K562 (cell line): ENCODE results near the gene CHD2. TPM values are rescaled to one million over a fixed set of nuclear protein-coding genes. Genes with fewer than 3 reads are reported as not detected.
A peak's percentile ranks its signal among the peaks of the same experiment; 100 is the strongest.

ENCODE experiments used
- ATAC-seq: fragments of 200-7000 bp; cut with Tn5 transposase; 3 replicates; pipeline ENCODE4 v1.9.1; 2020; ENCODE audit warnings: moderate library complexity
- BruUV-seq: library from RNA; stranded (reverse); fragments of 400-500 nt; replicated peaks from 2 replicates; lab custom pipeline; 2021; lab: Mats Ljungman, UMichigan
- CTCF ChIA-PET: fragments of 300-600 bp; formaldehyde crosslinking; extraction: SDS; loops from one replicate; lab custom pipeline; 2021; ENCODE audit warnings: low intra/inter-chr PET ratio; lab: Yijun Ruan, JAX
- POLR2A ChIA-PET: fragments of 300-600, 350-650 bp; sonication (Branson Sonifier 250); formaldehyde crosslinking; extraction: SDS; loops from one replicate; lab custom pipeline; 2021; ENCODE audit warnings: antibody characterized with exemption, inconsistent platforms; lab: Yijun Ruan, JAX
- DNase-seq, 4 experiments: peaks; one replicate each; pipeline versions ENCODE4 v3.0.0 to v3.0.0-alpha.2; 2011 to 2018; ENCODE audit warnings: low spot score in 3 of 4, mixed read lengths in 3 of 4; ENCODE audit errors: extremely low read depth in 1 of 4
- FAIRE-seq: peaks from 2 replicates; lab custom pipeline; 2011; peaks lifted over from hg19 to GRCh38; lab: Jason Lieb, UNC
- H2AFZ ChIP-seq: 2 replicates; pipeline ENCODE4 v1.6.0; 2011; ENCODE audit warnings: low read depth, low read length, control low read depth, inconsistent platforms
- H3K27ac ChIP-seq: fragments of 200-600 bp; 3 replicates; pipeline ENCODE4 v1.8.0; 2011; ENCODE audit warnings: low read depth, mild to moderate bottlenecking, control low read depth, inconsistent platforms, low read length, moderate library complexity, mixed read lengths; ENCODE audit errors: extremely low read depth
- H3K27me3 ChIP-seq, 2 experiments: fragments of 300-600 bp in 1 of 2; 2 replicates in 1 of 2; 3 replicates in 1 of 2; pipeline versions ENCODE4 v1.6.0 to v1.8.0; 2011; ENCODE audit warnings: inconsistent platforms in 2 of 2, low read length in 2 of 2, mild to moderate bottlenecking in 1 of 2, mixed read lengths in 1 of 2, moderate library complexity in 1 of 2; ENCODE audit not compliant: control insufficient read depth in 2 of 2, insufficient read depth in 2 of 2
- H3K36me3 ChIP-seq: fragments of 300-600 bp; 3 replicates; pipeline ENCODE4 v1.8.0; 2011; ENCODE audit warnings: mild to moderate bottlenecking, low read length, inconsistent platforms; ENCODE audit not compliant: control insufficient read depth, insufficient read depth
- H3K4me1 ChIP-seq, 2 experiments: fragments of 200-600 bp in 1 of 2; replicated peaks in 1 of 2; 2 replicates in 1 of 2; 3 replicates in 1 of 2; pipeline versions ENCODE4 v1.5.1 to v1.8.0; 2011; ENCODE audit warnings: inconsistent platforms in 2 of 2, low read length in 2 of 2, mild to moderate bottlenecking in 1 of 2, mixed read lengths in 1 of 2, moderate library complexity in 1 of 2; ENCODE audit not compliant: control insufficient read depth in 2 of 2, insufficient read depth in 2 of 2
- H3K4me2 ChIP-seq: 2 replicates; pipeline ENCODE4 v1.6.1; 2011; ENCODE audit warnings: low read length, control low read depth, inconsistent platforms, mixed read lengths; ENCODE audit not compliant: insufficient read depth
- H3K4me3 ChIP-seq: fragments of 200-600 bp; sonication (generic), shearing (Covaris generic); 2 replicates; pipeline ENCODE4 v1.5.1; 2016; ENCODE audit warnings: control low read depth, inconsistent platforms
- H3K79me2 ChIP-seq: fragments of 200-600 bp; 3 replicates; pipeline ENCODE4 v1.8.0; 2011; ENCODE audit warnings: low read length, inconsistent platforms; ENCODE audit not compliant: control insufficient read depth, insufficient read depth
- H3K9ac ChIP-seq, 2 experiments: 2 replicates each; pipeline versions ENCODE4 v1.6.0 to v1.6.1; 2011; ENCODE audit warnings: low read depth in 2 of 2, low read length in 2 of 2, control low read depth in 1 of 2, inconsistent platforms in 1 of 2, mild to moderate bottlenecking in 1 of 2, mixed read lengths in 1 of 2; ENCODE audit not compliant: insufficient read depth in 1 of 2
- H3K9me1 ChIP-seq: one replicate; pipeline ENCODE4 v1.6.0; 2011; ENCODE audit warnings: inconsistent platforms, mild to moderate bottlenecking, low read length, moderate library complexity; ENCODE audit not compliant: control insufficient read depth, insufficient read depth
- H3K9me3 ChIP-seq: replicated peaks from 2 replicates; pipeline ENCODE4 v1.5.1; 2011; ENCODE audit warnings: low read depth, low read length, inconsistent platforms; ENCODE audit not compliant: control insufficient read depth, insufficient read depth
- H4K20me1 ChIP-seq: replicated peaks from 2 replicates; pipeline ENCODE4 v1.6.1; 2011; ENCODE audit warnings: low read length, inconsistent platforms, mixed read lengths; ENCODE audit not compliant: control insufficient read depth, insufficient read depth
- IRF1 ChIP-seq: sonication (generic); formaldehyde crosslinking; IDR thresholded peaks from 2 replicates; pipeline ENCODE4 v1.8.0; 2022; ENCODE audit warnings: missing genetic modification reagents, mild to moderate bottlenecking, borderline replicate concordance
- POLR2G ChIP-seq: fragments of 200-400 bp; formaldehyde crosslinking; IDR thresholded peaks from 2 replicates; pipeline ENCODE4 v1.6.1; 2017; ENCODE audit warnings: low read depth, mild to moderate bottlenecking, antibody characterized with exemption, low read length, moderate library complexity
- WGBS: fragments of 100-300 bp; shearing (Covaris generic); methylation state at CpG from one replicate; pipeline ENCODE4 v1.1.6; 2016; ENCODE audit warnings: low coverage, mixed read lengths; ENCODE audit not compliant: insufficient coverage; ENCODE audit errors: missing lambda C conversion rate; 5-methylcytosine and 5-hydroxymethylcytosine counted together
- in situ Hi-C: fragments of 300-500 bp; cut with MboI; formaldehyde crosslinking; loops from 4 replicates; pipeline ENCODE4 v1.15.0; 2018; ENCODE audit warnings: inconsistent platforms, mixed read lengths
- intact Hi-C: fragments of 100-400 bp; cut with micrococcal nuclease; formaldehyde crosslinking; loops from 2 replicates; pipeline ENCODE4 v1.14.2; 2022
- polyA plus RNA-seq, 8 experiments: library from polyadenylated mRNA; depleted of rRNA in 4 of 8; stranded (reverse) in 5 of 8; unstranded in 3 of 8; fragments of >200 nt; fragmentation: Nextera tagmentation in 2 of 8; fragmentation: Illumina TruSeq in 1 of 8; extraction: Ambion mirVana in 2 of 8; extraction: Trizol in 1 of 8; gene quantifications; 2 replicates each; pipeline versions ENCODE4 v1.2.1 to v1.2.3, GENCODE V29; 2011 to 2014; ENCODE audit warnings: inconsistent platforms in 1 of 8, missing spikeins in 1 of 8
- total RNA-seq, 7 experiments: library from RNA; depleted of rRNA in 6 of 7; stranded (reverse); fragments of >200 nt in 6 of 7; fragmentation: Illumina TruSeq in 2 of 7; extraction: Trizol in 2 of 7; gene quantifications; 2 replicates each; pipeline versions ENCODE4 v1.2.1 to v1.2.3, GENCODE V29; 2011 to 2021; ENCODE audit warnings: low replicate concordance in 1 of 7

CHD2 gene
- total and polyA plus RNA-seq, 9 of the 15 experiments (the other 6 are each of a cell fraction or from before 2014, with no cell fraction given) = 38.9 to 70.8 (median 56.2) TPM

DNA sequence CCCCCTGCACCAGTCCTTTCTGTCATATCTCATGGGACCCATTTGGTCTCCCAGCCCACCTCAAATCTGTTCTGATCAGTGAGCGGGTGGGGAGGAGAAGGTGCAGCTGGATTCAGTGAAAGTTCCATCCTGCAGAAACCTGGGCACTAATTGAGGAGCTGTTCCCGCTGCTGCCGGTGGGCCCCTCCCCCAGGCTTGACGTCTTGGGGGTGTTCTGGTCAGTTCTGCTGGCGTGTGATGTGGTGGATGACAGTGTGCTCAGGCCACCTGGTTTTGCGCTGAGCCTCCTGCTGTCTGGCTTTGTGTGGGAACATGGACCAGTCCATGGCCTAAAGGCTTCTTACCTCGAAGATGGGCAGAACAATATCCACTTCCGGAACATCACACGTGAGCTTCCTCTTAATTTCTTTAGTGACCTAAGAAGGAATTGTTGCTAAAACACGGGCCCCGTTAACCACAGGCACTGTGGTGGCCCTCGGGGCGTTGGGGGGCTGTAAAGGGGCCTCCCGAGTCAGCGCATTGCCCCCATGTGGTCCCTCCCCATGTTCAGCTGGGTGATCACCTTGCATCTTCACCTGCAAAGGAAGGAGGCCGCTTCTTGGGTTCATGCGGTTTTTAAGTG, 129.2 kb downstream of the CHD2 start:
- WGBS = 47% methylated on average over 14 of the region's 17 CpGs
- Histone ChIP-seq H2AFZ (no peak overlapping the region), H3K79me2 (no peaks in the 10 kb centered on the region), H3K9me3 (no peaks in the 10 kb centered on the region), H3K4me2 (no peak overlapping the region), H3K27me3 (no peaks in the 10 kb centered on the region), H3K4me3 (no peak overlapping the region), H3K4me1 (peaks cover 0 to 20% of the 10 kb centered on the region in 2 experiments; a peak in 2 of 5 replicates), H3K9me1 (no peaks in the 10 kb centered on the region), H4K20me1 (peaks cover 22% of the 10 kb centered on the region), H3K9ac (no peak overlapping the region), H3K27ac (no peak overlapping the region), H3K36me3 (peaks cover 36% of the 10 kb centered on the region)
- POLR2A ChIA-PET = interaction anchor here (0.5 to 1.9 kb wide), 8 partner anchors 8 to 263 kb away, joined by 3 to 9 read pairs (median 4); no protein-coding TSS in a partner anchor
- ATAC-seq (no peak), FAIRE-seq (no peak), DNase-seq (peak in 1 of 4 experiments; percentile 8)
- no TSS peak for BruUV-seq
- TF ChIP-seq IRF1 (no peak), POLR2G (peak; percentile 28; the same call in 1 of the 2 replicates)
- CTCF ChIA-PET = interaction anchor here (3.3 kb wide), 1 partner anchor 1091 kb away, joined by 24 read pairs; no protein-coding TSS in a partner anchor
- in situ Hi-C loops = loop anchor here (25.0 kb wide), 1 partner anchor 1283 kb away; no protein-coding TSS in a partner anchor
- intact Hi-C loops = no loop called here
